Epidermal melanocyte (primary cell): ENCODE results near the gene RAMP2.
A peak's percentile ranks its signal among the peaks of the same experiment; 100 is the strongest.
"Not testable (repeated sequence)": the region's sequence is repeated elsewhere in the genome, so short reads cannot be mapped to it uniquely, and the experiment has no call there.

ENCODE experiments used
- DNase-seq: peaks from one replicate; pipeline ENCODE4 v3.0.0; 2011; ENCODE audit warnings: low spot score; ENCODE audit not compliant: insufficient read length

Gene RAMP2, protein sequence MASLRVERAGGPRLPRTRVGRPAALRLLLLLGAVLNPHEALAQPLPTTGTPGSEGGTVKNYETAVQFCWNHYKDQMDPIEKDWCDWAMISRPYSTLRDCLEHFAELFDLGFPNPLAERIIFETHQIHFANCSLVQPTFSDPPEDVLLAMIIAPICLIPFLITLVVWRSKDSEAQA

DNA sequence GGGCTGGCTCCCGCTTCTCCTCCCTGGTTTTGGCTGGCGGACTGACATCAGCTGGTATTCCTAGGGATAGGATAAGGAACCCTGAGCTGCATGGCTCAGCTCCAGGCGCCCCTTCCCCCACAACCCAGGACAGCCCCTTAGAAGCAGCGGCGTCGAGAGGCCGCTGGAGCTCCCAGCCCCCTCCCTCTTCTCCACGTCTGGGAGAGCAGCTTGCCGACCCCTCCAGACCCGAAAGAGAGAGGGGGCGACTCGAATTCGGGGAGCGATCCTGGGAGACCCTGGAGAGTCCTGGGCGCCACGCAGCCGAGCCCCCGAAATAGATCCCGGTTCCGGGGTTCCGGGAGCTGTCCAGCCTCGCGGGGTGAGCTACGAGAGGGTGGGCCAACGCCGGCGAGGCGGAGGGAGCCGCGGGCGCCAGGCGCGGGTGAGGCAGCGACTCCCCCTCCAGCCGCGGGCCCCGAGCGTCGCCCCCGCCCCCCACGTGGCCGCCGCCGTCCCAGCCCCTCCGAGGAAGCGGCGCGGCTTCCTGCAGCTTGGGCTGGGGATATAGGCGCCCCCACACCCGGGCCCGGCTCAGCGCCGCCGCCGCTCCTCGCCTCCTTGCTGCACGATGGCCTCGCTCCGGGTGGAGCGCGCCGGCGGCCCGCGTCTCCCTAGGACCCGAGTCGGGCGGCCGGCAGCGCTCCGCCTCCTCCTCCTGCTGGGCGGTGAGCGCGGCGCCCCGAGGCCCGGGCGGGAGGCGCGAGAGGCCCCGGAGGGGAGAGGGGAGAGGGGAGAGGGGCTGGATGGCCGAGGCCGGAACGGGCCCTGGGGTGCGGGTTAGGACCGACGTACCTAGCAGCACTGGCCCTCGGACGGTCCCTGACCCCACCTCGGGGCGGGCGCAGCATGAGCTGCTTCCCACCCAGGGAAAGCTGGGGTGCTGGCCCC, at the start of gene RAMP2:
Gene RAMP2 (plus strand): TSS at position 576 of the 930 bp plus-strand sequence. CDS start 35 bp downstream, at position 611.
- DNase-seq: no peak

- DNase-seq: no peak
These were observed 39.9 kb upstream of the RAMP2 start for GRCh38 chr17:42720996-42721583.

GRCh38 chr17:42723636-42724035, 37.4 kb upstream of the RAMP2 start:
- DNase-seq: no peak

DNA sequence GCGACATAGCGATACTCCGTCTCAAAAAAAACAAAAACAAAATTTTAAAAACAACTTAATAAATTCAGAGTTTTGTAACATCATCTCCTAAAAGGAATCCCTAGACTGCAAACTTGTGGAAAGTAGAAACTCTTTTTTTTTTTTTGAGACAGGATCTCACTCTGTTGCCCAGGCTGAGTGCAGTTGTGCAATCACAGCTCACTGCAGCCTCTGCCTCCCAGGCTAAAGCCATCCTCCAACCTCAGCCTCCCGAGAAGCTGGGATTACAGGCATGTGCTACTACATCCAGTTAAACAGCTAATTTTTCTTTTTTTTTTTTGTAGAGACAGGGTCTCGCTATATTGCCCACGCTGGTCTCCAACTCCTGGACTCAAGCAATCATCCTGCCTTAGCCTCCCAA, 35.9 kb upstream of the RAMP2 start:
- DNase-seq: no peak

- DNase-seq: no peak
These were observed 20.3 kb upstream of the RAMP2 start for GRCh38 chr17:42740699-42741098.

DNA sequence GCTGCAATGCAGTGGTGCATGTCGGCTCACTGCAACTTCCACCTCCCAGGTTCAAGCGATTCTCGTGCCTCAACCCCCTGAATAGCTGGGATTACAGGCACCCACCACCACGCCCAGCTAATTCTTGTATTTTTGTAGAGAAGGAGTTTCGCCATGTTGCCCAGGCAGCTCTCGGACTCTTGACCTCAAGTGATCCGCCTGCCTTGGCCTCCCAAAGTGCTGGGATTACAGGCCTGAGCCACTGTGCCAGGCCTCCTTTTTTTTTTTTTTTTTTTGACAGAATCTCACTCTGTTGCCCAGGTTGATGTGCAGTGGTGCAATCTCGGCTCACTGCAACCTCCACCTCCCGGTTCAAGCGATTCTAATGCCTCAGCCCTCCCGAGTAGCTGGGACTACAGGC, 18.1 kb upstream of the RAMP2 start:
- DNase-seq: not testable (repeated sequence)

DNA sequence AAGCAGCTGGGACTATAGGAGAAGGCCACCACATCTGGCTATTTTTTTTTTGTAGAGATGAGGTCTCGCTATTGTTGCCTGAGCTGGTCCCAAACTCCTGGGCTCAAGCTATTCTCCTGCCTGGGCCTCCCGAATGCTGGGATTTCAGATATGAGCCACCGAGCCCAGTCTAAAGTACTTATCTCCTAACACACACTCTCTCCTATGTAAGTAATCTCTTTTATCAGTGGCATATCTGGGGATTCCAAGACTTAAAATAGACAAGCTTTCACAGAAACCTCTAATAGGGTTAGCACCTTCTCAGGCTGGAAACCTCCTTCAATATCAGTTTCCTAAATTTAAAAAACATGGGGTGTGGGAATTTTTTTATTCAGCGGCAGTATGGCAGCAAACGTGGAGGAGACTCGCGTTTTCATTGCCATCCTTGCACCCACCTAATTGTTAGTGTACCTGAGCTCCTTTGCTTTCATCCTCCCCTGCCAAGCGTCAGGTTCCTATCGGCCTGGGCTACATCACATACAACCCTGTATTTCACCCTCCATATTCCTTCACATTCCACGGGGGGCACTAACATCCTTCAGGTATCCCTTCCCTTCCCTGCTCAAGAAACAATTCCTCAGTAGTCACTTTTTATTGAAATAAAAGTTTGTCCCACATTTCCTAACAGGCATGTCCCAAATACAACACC, 17.3 kb upstream of the RAMP2 start:
- DNase-seq: no peak

- DNase-seq: peak; percentile 52
These were observed 16.7 kb upstream of the RAMP2 start for GRCh38 chr17:42744283-42744805.

- DNase-seq: peak; percentile 99
These were observed 16.0 kb upstream of the RAMP2 start, which contains the start of gene EZH1 for GRCh38 chr17:42744806-42745617. EZH1 (minus strand) TSS chr17:42745040; CDS start chr17:42728941, 16,099 bp downstream.

GRCh38 chr17:42748202-42748907, 12.7 kb upstream of the RAMP2 start:
- no peak for DNase-seq

- DNase-seq: no peak
These were observed 11.9 kb upstream of the RAMP2 start for GRCh38 chr17:42748908-42749798.

DNA sequence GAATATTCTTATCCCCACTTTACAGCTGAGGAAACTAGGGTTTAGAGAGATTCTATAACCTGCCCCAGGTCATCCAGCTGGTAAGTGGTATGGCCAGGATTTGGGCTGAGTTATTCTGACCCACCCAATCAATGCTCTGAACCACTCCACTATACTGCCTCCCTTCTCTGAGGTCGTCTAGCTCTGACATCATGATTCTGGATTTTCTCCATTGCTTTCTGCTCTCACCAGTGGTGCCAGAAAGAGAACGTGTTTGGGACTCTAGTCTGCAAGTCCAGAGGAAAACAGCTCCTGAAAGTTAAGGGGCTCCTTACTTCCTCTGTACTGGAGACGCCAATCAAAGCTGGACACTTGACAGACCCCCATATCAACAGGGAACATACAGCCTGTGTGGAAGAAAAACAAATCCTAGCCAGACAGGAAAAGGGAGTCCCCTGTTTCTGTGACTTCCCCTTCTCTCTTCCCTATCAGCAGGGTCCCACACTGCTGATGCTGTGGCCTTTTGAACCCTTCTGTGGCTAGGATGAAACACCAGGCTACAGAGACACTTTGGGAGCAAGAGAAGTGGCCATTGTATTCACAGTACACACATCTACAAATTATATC, 10.2 kb upstream of the RAMP2 start:
- no peak for DNase-seq

DNA sequence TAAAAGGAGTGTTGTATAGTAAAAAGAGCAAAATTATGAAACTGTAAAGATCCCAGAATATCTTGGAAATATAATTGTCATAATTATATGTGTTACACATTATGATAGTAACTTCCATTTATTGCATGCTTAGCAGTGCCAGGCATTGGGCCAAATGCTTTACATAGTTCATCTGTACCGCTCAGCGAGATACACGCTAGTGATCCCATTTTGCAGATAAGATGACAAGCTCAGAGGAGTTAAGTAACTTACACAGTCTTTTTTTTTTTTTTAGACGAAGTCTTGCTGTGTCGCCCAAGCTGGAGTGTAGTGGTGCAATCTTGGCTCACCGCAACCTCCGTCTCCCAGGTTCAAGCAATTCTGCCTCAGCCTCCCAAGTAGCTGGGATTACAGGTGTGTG, 9.4 kb upstream of the RAMP2 start:
- no peak for DNase-seq

DNA sequence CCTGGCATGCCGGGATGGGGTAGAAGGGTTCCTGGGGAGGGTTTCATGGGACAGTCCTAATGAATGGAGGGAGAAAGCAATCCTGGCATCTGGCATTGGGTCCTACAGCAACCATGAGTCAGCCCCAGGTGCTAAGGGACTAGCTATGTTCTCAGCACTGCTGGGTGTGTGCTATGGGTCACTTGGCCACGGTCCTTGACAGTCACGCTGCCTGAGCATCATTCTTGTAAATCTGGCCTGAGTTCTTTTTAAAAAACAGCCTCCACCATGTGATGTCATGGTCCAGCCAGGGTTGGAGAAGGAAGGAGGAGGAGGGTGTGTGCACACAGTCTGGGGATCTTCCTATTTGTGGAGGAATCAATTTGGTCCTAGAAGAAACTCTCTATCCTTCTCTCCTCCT, 6.2 kb upstream of the RAMP2 start:
- no peak for DNase-seq

DNA sequence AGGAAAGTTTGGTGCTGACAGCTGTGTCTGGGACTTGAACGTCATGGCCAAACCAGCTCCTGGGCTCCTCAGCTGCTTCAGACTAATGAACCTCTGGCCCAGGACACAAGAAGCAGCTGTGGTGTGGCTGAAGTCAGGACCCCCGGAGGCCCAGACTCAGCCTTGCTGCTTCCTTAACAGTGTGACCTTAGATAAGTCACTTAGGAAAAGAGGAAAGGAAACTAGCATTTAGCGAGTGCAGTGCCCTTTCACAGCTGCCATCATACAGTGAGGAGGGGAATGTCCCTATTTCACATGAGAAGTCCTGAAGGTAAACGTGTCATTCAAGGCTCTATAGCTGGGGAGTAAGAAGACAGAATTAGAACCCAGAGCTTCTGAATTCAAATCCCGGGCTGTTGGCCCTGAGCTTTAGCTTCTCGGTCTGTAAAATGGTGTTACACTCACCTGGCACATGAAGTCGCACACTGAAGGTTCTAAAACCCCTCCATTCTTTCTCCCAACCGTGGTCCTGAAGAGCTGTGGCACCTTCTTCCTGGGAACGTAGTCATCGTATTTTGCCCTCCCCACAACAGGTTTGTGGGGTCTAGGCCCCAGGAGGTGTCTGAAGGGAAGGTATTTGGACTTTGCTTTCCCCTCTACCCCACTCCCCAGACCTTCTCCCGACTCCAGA, 910 bp upstream of the RAMP2 start:
- no peak for DNase-seq

DNA sequence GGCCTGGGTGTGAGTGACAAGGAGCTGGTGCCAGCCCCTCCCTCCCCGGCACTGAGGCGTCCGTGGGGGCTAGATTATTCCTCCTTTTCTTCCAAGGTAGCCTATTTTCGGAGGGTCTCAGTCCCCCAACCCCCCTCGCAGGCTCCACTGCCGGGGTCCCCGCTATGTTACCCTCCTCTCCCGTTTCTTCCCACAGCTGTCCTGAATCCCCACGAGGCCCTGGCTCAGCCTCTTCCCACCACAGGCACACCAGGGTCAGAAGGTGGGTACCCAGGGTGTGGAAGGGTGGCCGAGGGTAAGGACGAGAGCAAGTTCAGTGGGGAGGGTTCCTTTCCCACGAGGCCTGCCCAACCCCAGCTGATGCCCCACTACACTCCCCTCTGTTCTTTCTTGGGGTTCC, 611 bp downstream of the RAMP2 start:
- DNase-seq: no peak

- DNase-seq: no peak
These were observed 5.1 kb downstream of the RAMP2 start for GRCh38 chr17:42766124-42766523.

GRCh38 chr17:42767512-42767911, 6.5 kb downstream of the RAMP2 start:
- no peak for DNase-seq
